Panc1 (cell line): ENCODE measurements around the gene MED12L. TPM values are rescaled to one million over a fixed set of nuclear protein-coding genes. Genes with fewer than 3 reads are reported as not detected.

ENCODE experiments used
- ATAC-seq: fragments of 200-7000 bp; cut with Tn5 transposase; 2 replicates; pipeline ENCODE4 v1.9.1; 2020; ENCODE audit warnings: mild to moderate bottlenecking, moderate library complexity
- BruUV-seq: library from RNA; stranded (reverse); fragments of 400-500 nt; replicated peaks from 2 replicates; lab custom pipeline; 2021; lab: Mats Ljungman, UMichigan
- CTCF ChIA-PET: fragments of 300-600 bp; sonication (Branson Sonifier 250); formaldehyde crosslinking; loops from one replicate; lab custom pipeline; 2022; ENCODE audit warnings: antibody characterized with exemption; lab: Charles Lee
- POLR2A ChIA-PET: fragments of 300-600 bp; sonication (Branson Sonifier 250); formaldehyde crosslinking; loops from one replicate; lab custom pipeline; 2022; ENCODE audit warnings: antibody characterized with exemption; lab: Charles Lee
- DNase-seq: peaks from one replicate; pipeline ENCODE4 v3.0.0-alpha.2; 2010; ENCODE audit warnings: low read depth, low spot score
- H3K27ac ChIP-seq: 2 replicates; pipeline ENCODE4 v1.5.1; 2011; ENCODE audit warnings: mild to moderate bottlenecking, low read length, inconsistent platforms
- H3K27me3 ChIP-seq: fragments of 200-500 bp; sonication (Bioruptor generic); 2 replicates; pipeline ENCODE4 v1.6.0; 2014; ENCODE audit warnings: low read length, inconsistent platforms; ENCODE audit not compliant: control insufficient read depth, insufficient read depth
- H3K36me3 ChIP-seq: fragments of 200-500 bp; sonication (Bioruptor generic); 2 replicates; pipeline ENCODE4 v1.5.1; 2014; ENCODE audit warnings: inconsistent platforms, mild to moderate bottlenecking, low read length, moderate library complexity; ENCODE audit not compliant: control insufficient read depth, insufficient read depth
- H3K4me1 ChIP-seq: 2 replicates; pipeline ENCODE4 v1.5.1; 2011; ENCODE audit warnings: inconsistent platforms, mild to moderate bottlenecking, low read length, moderate library complexity; ENCODE audit not compliant: control insufficient read depth, insufficient read depth
- H3K4me3 ChIP-seq, 2 experiments: 2 replicates each; pipeline ENCODE4 v1.5.1; 2011 to 2012; ENCODE audit warnings: low read depth in 2 of 2, low read length in 2 of 2, mild to moderate bottlenecking in 2 of 2, inconsistent platforms in 1 of 2, moderate library complexity in 1 of 2
- H3K9me3 ChIP-seq: fragments of 200-500 bp; sonication (Bioruptor generic); 2 replicates; pipeline ENCODE4 v1.5.1; 2014; ENCODE audit warnings: low read depth, mild to moderate bottlenecking, inconsistent platforms, low read length, moderate library complexity; ENCODE audit not compliant: control insufficient read depth, insufficient read depth
- POLR2AphosphoS5 ChIP-seq: IDR thresholded peaks from 2 replicates; pipeline ENCODE4 v1.6.1; 2012; ENCODE audit warnings: mild to moderate bottlenecking, low read depth, low read length, moderate library complexity
- REST ChIP-seq, 2 experiments: IDR thresholded peaks; 2 replicates each; pipeline ENCODE4 v1.6.1; 2011 to 2012; ENCODE audit warnings: low read depth in 2 of 2, control low read depth in 1 of 2, low read length in 1 of 2, mild to moderate bottlenecking in 1 of 2, moderate library complexity in 1 of 2; ENCODE audit not compliant: insufficient read depth in 1 of 2
- SIN3A ChIP-seq: IDR thresholded peaks from 2 replicates; pipeline ENCODE4 v1.6.1; 2012; ENCODE audit warnings: low read depth, mild to moderate bottlenecking, low read length, moderate library complexity, borderline replicate concordance; ENCODE audit not compliant: insufficient read depth
- TCF7L2 ChIP-seq: IDR thresholded peaks from 2 replicates; pipeline ENCODE4 v1.6.1; 2011; ENCODE audit warnings: mild to moderate bottlenecking, low read depth, low read length, inconsistent platforms
- in situ Hi-C: cut with HindIII; loops from 2 replicates; pipeline ENCODE4 v1.10.0; 2016; ENCODE audit warnings: low sequenced_read_pairs, low pct_unique_long_range_greater_than_20kb
- intact Hi-C: fragments of 100-400 bp; cut with micrococcal nuclease; formaldehyde crosslinking; loops from one replicate; pipeline ENCODE4 v1.10.0; 2022; ENCODE audit not compliant: unreplicated experiment
- total RNA-seq: library from RNA; stranded (reverse); gene quantifications from one replicate; pipeline ENCODE4 v1.2.1, GENCODE V29; 2021; ENCODE audit not compliant: unreplicated experiment
- TF ChIP-seq, protein P1 (sequence below): fragments of 450-650 bp; IDR thresholded peaks from 2 replicates; pipeline ENCODE4 v1.5.1; 2017; ENCODE audit warnings: mild to moderate bottlenecking

Gene MED12L
- total RNA-seq, 1 experiment from 2014 or later = 2.8 TPM

DNA sequence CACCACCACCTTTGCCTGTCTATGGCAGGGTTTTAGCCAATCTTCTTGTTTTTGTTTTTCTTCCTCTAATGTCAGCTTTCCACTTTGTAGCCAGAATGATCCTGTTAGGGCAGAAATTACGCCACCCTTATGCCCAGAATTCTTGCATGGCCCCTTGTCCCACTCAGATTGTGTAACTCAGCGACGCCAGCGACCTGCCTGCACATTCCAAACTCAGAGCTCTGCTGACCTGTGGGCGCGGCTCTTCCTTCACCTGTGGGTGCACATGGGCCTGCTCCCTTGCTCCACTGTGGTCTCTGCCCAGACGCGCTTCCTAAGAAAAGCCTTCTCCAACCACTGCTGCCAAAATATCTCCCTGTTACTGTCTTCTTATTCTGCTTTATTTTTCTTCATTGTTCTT is 45.0 kb downstream of the MED12L start:
- ChIA-PET CTCF (no interaction called here), POLR2A (no interaction called here)
- BruUV-seq = no TSS peak
- intact Hi-C loops (no loop called here), in situ Hi-C loops (no loop called here)
- Histone ChIP-seq H3K9me3 (no peaks in the 10 kb centered on the region), H3K4me3 (no peak overlapping the region), H3K4me1 (no peaks in the 10 kb centered on the region), H3K27me3 (peaks cover 5% of the 10 kb centered on the region; the same call in 1 of the 2 replicates), H3K27ac (no peak overlapping the region), H3K36me3 (no peaks in the 10 kb centered on the region)
- TF ChIP-seq REST (IDR thresholded peaks at IDR 0.05; ENCODE audit: insufficient read depth in 1 of 2, low read depth in 2 of 2, low read length in 1 of 2) (no peak), TCF7L2 (no peak), POLR2AphosphoS5 (no peak), SIN3A (no peak)
- TF ChIP-seq, protein P1, sequence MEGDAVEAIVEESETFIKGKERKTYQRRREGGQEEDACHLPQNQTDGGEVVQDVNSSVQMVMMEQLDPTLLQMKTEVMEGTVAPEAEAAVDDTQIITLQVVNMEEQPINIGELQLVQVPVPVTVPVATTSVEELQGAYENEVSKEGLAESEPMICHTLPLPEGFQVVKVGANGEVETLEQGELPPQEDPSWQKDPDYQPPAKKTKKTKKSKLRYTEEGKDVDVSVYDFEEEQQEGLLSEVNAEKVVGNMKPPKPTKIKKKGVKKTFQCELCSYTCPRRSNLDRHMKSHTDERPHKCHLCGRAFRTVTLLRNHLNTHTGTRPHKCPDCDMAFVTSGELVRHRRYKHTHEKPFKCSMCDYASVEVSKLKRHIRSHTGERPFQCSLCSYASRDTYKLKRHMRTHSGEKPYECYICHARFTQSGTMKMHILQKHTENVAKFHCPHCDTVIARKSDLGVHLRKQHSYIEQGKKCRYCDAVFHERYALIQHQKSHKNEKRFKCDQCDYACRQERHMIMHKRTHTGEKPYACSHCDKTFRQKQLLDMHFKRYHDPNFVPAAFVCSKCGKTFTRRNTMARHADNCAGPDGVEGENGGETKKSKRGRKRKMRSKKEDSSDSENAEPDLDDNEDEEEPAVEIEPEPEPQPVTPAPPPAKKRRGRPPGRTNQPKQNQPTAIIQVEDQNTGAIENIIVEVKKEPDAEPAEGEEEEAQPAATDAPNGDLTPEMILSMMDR = no peak
- DNase-seq = no peak
- ATAC-seq = no peak

DNA sequence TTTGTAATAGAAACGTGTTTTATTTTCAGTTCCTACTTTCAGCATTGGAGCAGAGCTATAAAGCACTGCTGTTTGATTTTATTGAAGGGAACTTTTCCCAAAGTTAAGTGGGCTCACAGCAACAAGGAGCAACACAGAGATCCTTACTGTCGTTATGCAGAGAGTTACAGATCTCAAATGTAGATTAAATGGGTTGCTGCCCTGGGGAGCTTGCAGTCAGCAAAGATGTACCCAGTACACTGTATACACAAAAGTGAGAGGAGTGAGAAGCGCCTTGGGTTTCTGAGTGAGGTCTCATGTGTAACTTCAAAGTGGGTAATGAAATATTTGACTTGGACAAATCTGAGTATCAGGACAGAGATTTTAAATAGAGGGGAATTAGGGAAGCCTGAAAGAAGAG is 47.7 kb downstream of the MED12L start:
- H3K9me3 ChIP-seq = no peaks in the 10 kb centered on the region

More for the DNA sequence above, 47.7 kb downstream of the MED12L start:
- ChIA-PET CTCF (no interaction called here), POLR2A (no interaction called here)
- Histone ChIP-seq H3K27me3 (peaks cover 5% of the 10 kb centered on the region; the same call in 1 of the 2 replicates), H3K4me3 (no peak overlapping the region), H3K27ac (no peak overlapping the region), H3K36me3 (no peaks in the 10 kb centered on the region), H3K4me1 (no peaks in the 10 kb centered on the region)
- BruUV-seq = no TSS peak
- intact Hi-C loops = no loop called here
- in situ Hi-C loops = no loop called here
- no peak for TF ChIP-seq REST (IDR thresholded peaks at IDR 0.05; ENCODE audit: insufficient read depth in 1 of 2, low read depth in 2 of 2, low read length in 1 of 2)
- no peak for TF ChIP-seq POLR2AphosphoS5
- TF ChIP-seq, protein P1 = no peak
- TF ChIP-seq TCF7L2 = no peak
- no peak for TF ChIP-seq SIN3A
- DNase-seq (no peak), ATAC-seq (no peak)
